ENCODE measurements around the gene HOXD1. TPM values are rescaled to one million over a fixed set of nuclear protein-coding genes. Genes with fewer than 3 reads are reported as not detected.

The HOXD1 gene
- total RNA-seq, 1 experiment from 2014 or later: not detected

GRCh38 chr2:176140513-176141317, 47.8 kb upstream of the HOXD1 start:
- Histone ChIP-seq H4K8ac (replicated peaks; ENCODE audit: insufficient read length, low read depth, low read length) (no peak overlapping the region), H3K14ac (ENCODE audit: insufficient read depth, low read length) (peak overlapping the region; percentile 54; the same call in 1 of the 2 replicates), H3K23ac (ENCODE audit: insufficient read length, low read depth, low read length) (no peak overlapping the region), H2BK15ac (ENCODE audit: low read depth, low read length) (no peak overlapping the region), H2BK20ac (ENCODE audit: low read depth, low read length, poor library complexity, severe bottlenecking) (no peak overlapping the region), H3T11ph (ENCODE audit: low read length) (no peak overlapping the region), H3K9me3 (ENCODE audit: control insufficient read depth, low read depth, low read length) (no peaks in the 10 kb centered on the region), H2AK5ac (ENCODE audit: insufficient read length, low read length) (no peak overlapping the region), H4K20me1 (ENCODE audit: control insufficient read depth, insufficient read depth, insufficient read length) (no peaks in the 10 kb centered on the region), H3K9ac (ENCODE audit: extremely low read depth, insufficient read length, low read length) (no peak overlapping the region), H3K23me2 (ENCODE audit: insufficient read length, low read depth, low read length, poor library complexity, severe bottlenecking) (peaks cover 8% of the 10 kb centered on the region), H4K5ac (ENCODE audit: insufficient read length, low read depth, low read length) (no peak overlapping the region), H3K79me2 (ENCODE audit: insufficient read depth, low read length) (no peaks in the 10 kb centered on the region), H3K4me1 (ENCODE audit: insufficient read depth, low read length) (no peaks in the 10 kb centered on the region), H2BK120ac (ENCODE audit: low read depth, low read length, poor library complexity, severe bottlenecking) (no peak overlapping the region), H3K18ac (ENCODE audit: insufficient read length, low read depth, low read length) (no peak overlapping the region), H3K56ac (ENCODE audit: insufficient read length, low read depth, low read length) (no peak overlapping the region), H3K79me1 (ENCODE audit: insufficient read depth, low read depth, low read length, poor library complexity, severe bottlenecking) (no peaks in the 10 kb centered on the region), H2BK5ac (ENCODE audit: insufficient read length, low read length) (no peak overlapping the region), H3K4me2 (ENCODE audit: insufficient read depth, insufficient read length, low read length) (peak overlapping the region; percentile 30), H3K27me3 (ENCODE audit: insufficient read depth, low read length) (peaks cover 85% of the 10 kb centered on the region), H3K4ac (ENCODE audit: low read depth, low read length) (no peak overlapping the region), H2AFZ (ENCODE audit: low read length) (no peak overlapping the region), H3K27ac (ENCODE audit: insufficient read length, low read depth, low read length) (no peak overlapping the region), H4K91ac (ENCODE audit: insufficient read length, low read depth, low read length) (no peak overlapping the region), H2BK12ac (ENCODE audit: insufficient read length, low read depth, low read length) (no peak overlapping the region)
- DNase-seq: peak; percentile 88
- H3K27me3 Mint-ChIP-seq (ENCODE audit: low read depth): peaks cover 98% of the 10 kb centered on the region
- peaks cover 2 to 10% of the 10 kb centered on the region in 2 experiments; a peak in 3 of 4 replicates for H3K4me1 Mint-ChIP-seq
- TF ChIP-seq CTCF (conservative IDR thresholded peaks at IDR 0.05): peak; percentile 99
- no CpG with 5 or more reads among the region's 48 CpGs for WGBS (ENCODE audit: extremely low coverage, insufficient read length, low lambda C conversion rate)
- no peaks in the 10 kb centered on the region for H3K36me3 Mint-ChIP-seq (ENCODE audit: insufficient read depth in 1 of 3, low read depth in 3 of 3)
- H3K4me3 Mint-ChIP-seq: peak overlapping the region; percentile 52 to 74
- H3K27ac Mint-ChIP-seq: no peak overlapping the region
- peaks cover 0 to 6% of the 10 kb centered on the region in 2 experiments; a peak in 3 of 5 replicates for H3K9me3 Mint-ChIP-seq
